Esophagus muscularis mucosa (tissue), 4 donors: ENCODE measurements around the gene ZNF33A. TPM values are rescaled to one million over a fixed set of nuclear protein-coding genes. Genes with fewer than 3 reads are reported as not detected.

ENCODE experiments used
- DNase-seq: peaks from one replicate; pipeline ENCODE4 v3.0.0-alpha.2; 2017; ENCODE audit errors: extremely low spot score
- H3K27ac ChIP-seq, 4 donors: fragments of 200-600 bp; sonication (generic); replicated peaks in 1 of 4; 1 replicate in 3 of 4; 2 replicates in 1 of 4; pipeline ENCODE4 v1.5.1; 2016 to 2019; ENCODE audit warnings: mild to moderate bottlenecking in 1 of 4
- H3K27me3 ChIP-seq, 4 donors: fragments of 200-600 bp; sonication (generic); one replicate each; pipeline versions ENCODE4 v1.5.1 to v1.6.0; 2016 to 2019
- H3K36me3 ChIP-seq, 4 donors: fragments of 200-600 bp; sonication (generic); one replicate each; pipeline ENCODE4 v1.5.1; 2016 to 2019
- H3K4me1 ChIP-seq, 4 donors: fragments of 200-600 bp; sonication (generic); one replicate each; pipeline ENCODE4 v1.5.1; 2016 to 2019
- H3K4me3 ChIP-seq, 4 donors: fragments of 200-600 bp; sonication (generic); 1 replicate in 2 of 4; 2 replicates in 2 of 4; pipeline ENCODE4 v1.5.1; 2016 to 2019; ENCODE audit warnings: mild to moderate bottlenecking in 4 of 4, moderate library complexity in 1 of 4
- H3K9me3 ChIP-seq, 4 donors: fragments of 200-600 bp; sonication (generic); 1 replicate in 3 of 4; 2 replicates in 1 of 4; pipeline ENCODE4 v1.5.1; 2016 to 2019
- CTCF ChIP-seq, 3 experiments: fragments of 200-600 bp in 2 of 3; fragments of 450-650 bp in 1 of 3; sonication (generic) in 2 of 3; IDR thresholded peaks; one replicate each; pipeline ENCODE4 v1.5.1; 2017 to 2019; ENCODE audit warnings: antibody characterized with exemption in 3 of 3, mild to moderate bottlenecking in 2 of 3, moderate library complexity in 1 of 3
- EP300 ChIP-seq: sonication (generic); formaldehyde crosslinking; IDR thresholded peaks from one replicate; pipeline ENCODE4 v1.6.1; 2017; ENCODE audit warnings: antibody characterized with exemption
- POLR2A ChIP-seq: fragments of 450-650 bp; IDR thresholded peaks from one replicate; pipeline ENCODE4 v1.6.1; 2017; ENCODE audit warnings: antibody characterized with exemption, moderate library complexity, mild to moderate bottlenecking, low read depth
- POLR2AphosphoS5 ChIP-seq, 2 donors: sonication (generic); formaldehyde crosslinking; IDR thresholded peaks; one replicate each; pipeline ENCODE4 v1.6.1; 2017; ENCODE audit warnings: antibody characterized with exemption in 2 of 2
- WGBS: methylation state at CpG from one replicate; pipeline ENCODE4 v1.1.5; 2018; 5-methylcytosine and 5-hydroxymethylcytosine counted together
- intact Hi-C: fragments of 100-400 bp; cut with DNase I; formaldehyde crosslinking; loops from one replicate; pipeline ENCODE4 v1.15.1; 2023
- total RNA-seq, 4 donors: library from RNA; depleted of rRNA; stranded (reverse); fragments of >200 nt; gene quantifications; one replicate each; pipeline versions ENCODE4 v1.1.0 to v1.2.1, GENCODE V29; 2016

The ZNF33A gene
- total RNA-seq, 4 donors from 2014 or later = 24.9 to 31.5 (median 26.4) TPM

GRCh38 chr10:38025283-38025682, 14.8 kb downstream of the ZNF33A start:
- H3K4me3 ChIP-seq = no peak overlapping the region
- no peak for TF ChIP-seq POLR2AphosphoS5 (IDR thresholded peaks at IDR 0.05)
- TF ChIP-seq CTCF (IDR thresholded peaks at IDR 0.05) = no peak
- no peak for TF ChIP-seq EP300
- TF ChIP-seq POLR2A = no peak
- DNase-seq = no peak
- no peaks in the 10 kb centered on the region for H3K9me3 ChIP-seq
- H3K36me3 ChIP-seq = peaks cover 34 to 97% (median 78%) of the 10 kb centered on the region in 4 donors
- no peak overlapping the region for H3K27ac ChIP-seq
- H3K27me3 ChIP-seq = no peaks in the 10 kb centered on the region
- intact Hi-C loops = no loop called here
- no peaks in the 10 kb centered on the region for H3K4me1 ChIP-seq
- 74% methylated on average over 3 of the region's 3 CpGs for WGBS

- intact Hi-C loops = no loop called here
- no peak overlapping the region for H3K27ac ChIP-seq
- TF ChIP-seq POLR2AphosphoS5 (IDR thresholded peaks at IDR 0.05) (no peak), EP300 (no peak), POLR2A (no peak), CTCF (IDR thresholded peaks at IDR 0.05) (no peak)
- no peaks in the 10 kb centered on the region for H3K27me3 ChIP-seq
- no peaks in the 10 kb centered on the region for H3K4me1 ChIP-seq
- no peaks in the 10 kb centered on the region for H3K9me3 ChIP-seq
- no peak for DNase-seq
- 100% methylated on average over 1 of the region's 1 CpG for WGBS
- H3K4me3 ChIP-seq = no peak overlapping the region
- peaks cover 34 to 97% (median 66%) of the 10 kb centered on the region in 4 donors for H3K36me3 ChIP-seq
Measured at GRCh38 chr10:38027986-38028385, 17.5 kb downstream of the ZNF33A start.

- H3K9me3 ChIP-seq = no peaks in the 10 kb centered on the region
- peak overlapping the region in 3 of 4 donors; percentile 40 to 60 (median 43) for H3K27ac ChIP-seq
- no peak overlapping the region for H3K4me3 ChIP-seq
- no peaks in the 10 kb centered on the region for H3K4me1 ChIP-seq
- WGBS = 74% methylated on average over 5 of the region's 5 CpGs
- TF ChIP-seq CTCF (IDR thresholded peaks at IDR 0.05) (no peak), POLR2A (no peak), POLR2AphosphoS5 (IDR thresholded peaks at IDR 0.05) (peak in 1 of 2 donors; percentile 20), EP300 (no peak)
- intact Hi-C loops = no loop called here
- no peak for DNase-seq
- peaks cover 25 to 95% (median 56%) of the 10 kb centered on the region in 4 donors for H3K36me3 ChIP-seq
- H3K27me3 ChIP-seq = no peaks in the 10 kb centered on the region
Measured at GRCh38 chr10:38032886-38033285, 22.4 kb downstream of the ZNF33A start.

- H3K27me3 ChIP-seq = no peaks in the 10 kb centered on the region
- no peak for DNase-seq
- intact Hi-C loops = no loop called here
- no peaks in the 10 kb centered on the region for H3K9me3 ChIP-seq
- peaks cover 14 to 62% (median 31%) of the 10 kb centered on the region in 4 donors for H3K36me3 ChIP-seq
- H3K4me3 ChIP-seq = no peak overlapping the region
- WGBS = 92% methylated on average over 7 of the region's 7 CpGs
- H3K4me1 ChIP-seq = peaks cover 0 to 5% (median 0%) of the 10 kb centered on the region in 4 donors
- H3K27ac ChIP-seq = no peak overlapping the region
- TF ChIP-seq EP300 = no peak
- TF ChIP-seq POLR2AphosphoS5 (IDR thresholded peaks at IDR 0.05) = no peak
- TF ChIP-seq POLR2A = no peak
- TF ChIP-seq CTCF (IDR thresholded peaks at IDR 0.05) = no peak
Measured at GRCh38 chr10:38038107-38038931, 27.8 kb downstream of the ZNF33A start.
